Fibroblast of villous mesenchyme (primary cell): Measurements from ENCODE around the gene VSIR. TPM values are rescaled to one million over a fixed set of nuclear protein-coding genes. Genes with fewer than 3 reads are reported as not detected.

Source experiments
- DNase-seq: peaks from one replicate; pipeline ENCODE4 v3.0.0-alpha.2; 2010; ENCODE audit warnings: low read depth
- H3K4me3 ChIP-seq: 2 replicates; pipeline ENCODE4 v1.5.1; 2011; ENCODE audit warnings: low read depth, mild to moderate bottlenecking, low read length
- total RNA-seq: library from RNA; depleted of rRNA; stranded (reverse); fragments of >200 nt; gene quantifications from 2 replicates; pipeline ENCODE4 v1.2.3, GENCODE V29; 2012
- TF ChIP-seq, protein P1 (sequence below): IDR thresholded peaks from 2 replicates; pipeline ENCODE4 v1.5.1; 2012; ENCODE audit warnings: low read depth, mild to moderate bottlenecking, low read length; ENCODE audit not compliant: insufficient read depth

VSIR gene
- 26.1 and 57.4 TPM in 2 replicates for total RNA-seq

DNA sequence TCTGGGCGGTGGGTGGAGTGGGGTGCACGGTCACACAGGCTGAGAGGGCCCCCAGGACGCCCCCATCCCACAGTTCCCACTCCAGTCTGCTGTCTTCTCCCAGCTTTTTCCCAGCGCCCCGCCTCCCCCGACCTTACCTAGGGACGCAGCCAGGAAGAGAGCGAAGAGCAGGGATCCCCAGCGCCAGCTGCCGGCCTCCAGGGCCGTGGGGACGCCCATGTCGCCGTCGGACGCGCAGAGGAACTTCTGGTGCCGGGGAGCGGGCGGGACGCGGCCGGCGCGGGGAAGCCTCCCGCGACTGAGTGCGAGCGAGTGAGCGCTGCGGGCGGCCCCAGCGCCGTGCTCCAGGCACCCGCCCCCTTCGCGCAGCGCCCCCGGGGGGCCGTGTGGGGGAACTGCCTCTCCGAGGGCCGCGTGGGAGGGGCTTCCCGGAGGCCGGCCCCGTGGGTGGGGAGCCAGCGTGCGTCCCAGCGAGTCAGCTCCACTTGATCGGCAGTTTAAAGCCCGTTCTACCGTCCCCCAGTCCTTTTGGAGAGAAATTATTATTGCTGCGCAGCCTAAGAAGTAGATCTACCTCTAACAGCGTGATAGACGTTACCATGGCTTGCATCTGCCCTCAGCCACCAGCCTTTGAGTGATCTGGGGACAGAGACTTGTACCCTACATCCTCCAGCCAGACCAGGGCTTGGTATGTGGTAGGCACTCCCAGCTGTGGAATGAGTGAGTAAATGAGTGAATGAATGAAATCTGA, at the start of gene VSIR:
Gene VSIR (minus strand): TSS at position 300 of the 751 bp plus-strand sequence. CDS start 81 bp downstream, at position 219.
- peak within 1 kb of the TSS; percentile 80 for H3K4me3 ChIP-seq

DNA sequence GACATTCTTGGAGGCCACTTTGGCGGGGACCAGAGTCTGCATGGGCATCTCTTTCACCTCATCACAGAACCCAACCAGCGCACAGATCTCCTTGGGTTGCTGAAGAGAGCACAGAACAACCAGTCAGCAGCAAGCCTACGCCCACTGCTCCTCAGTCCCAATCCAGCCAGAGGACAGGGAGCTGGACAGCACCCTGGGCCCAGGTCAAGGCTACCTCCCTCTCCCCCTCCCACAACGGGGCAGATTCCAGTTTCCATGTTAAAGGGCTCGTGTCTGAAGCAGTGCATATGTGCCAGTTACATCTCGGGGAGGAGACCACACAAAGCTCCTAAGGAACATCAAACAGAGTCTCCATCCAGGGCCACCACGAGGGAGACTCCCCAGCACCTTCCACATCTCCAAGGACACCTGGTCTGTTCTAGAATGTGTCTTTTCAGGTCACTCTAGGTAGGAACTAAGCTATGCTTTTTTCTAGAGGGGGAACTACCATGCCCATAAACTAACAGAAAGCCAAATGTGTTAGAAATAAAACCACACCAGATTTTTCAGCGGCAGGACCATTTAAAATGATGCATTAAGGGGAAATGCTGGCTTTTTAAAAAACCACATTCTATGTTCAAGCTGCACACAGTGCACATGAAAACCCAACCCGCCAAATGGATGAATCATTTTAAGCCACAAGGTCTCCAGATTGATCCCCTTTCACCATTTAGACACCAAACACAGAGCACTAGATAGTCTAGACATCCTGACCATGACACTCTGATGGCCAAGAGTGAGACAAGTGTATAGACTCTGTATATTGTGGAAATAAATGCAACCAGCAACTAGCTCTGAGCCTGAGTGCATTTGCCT, 48.8 kb upstream of the VSIR start:
- no peak overlapping the region for H3K4me3 ChIP-seq
- DNase-seq: no peak

More for the DNA sequence above, at the start of gene VSIR:
- TF ChIP-seq, protein P1, sequence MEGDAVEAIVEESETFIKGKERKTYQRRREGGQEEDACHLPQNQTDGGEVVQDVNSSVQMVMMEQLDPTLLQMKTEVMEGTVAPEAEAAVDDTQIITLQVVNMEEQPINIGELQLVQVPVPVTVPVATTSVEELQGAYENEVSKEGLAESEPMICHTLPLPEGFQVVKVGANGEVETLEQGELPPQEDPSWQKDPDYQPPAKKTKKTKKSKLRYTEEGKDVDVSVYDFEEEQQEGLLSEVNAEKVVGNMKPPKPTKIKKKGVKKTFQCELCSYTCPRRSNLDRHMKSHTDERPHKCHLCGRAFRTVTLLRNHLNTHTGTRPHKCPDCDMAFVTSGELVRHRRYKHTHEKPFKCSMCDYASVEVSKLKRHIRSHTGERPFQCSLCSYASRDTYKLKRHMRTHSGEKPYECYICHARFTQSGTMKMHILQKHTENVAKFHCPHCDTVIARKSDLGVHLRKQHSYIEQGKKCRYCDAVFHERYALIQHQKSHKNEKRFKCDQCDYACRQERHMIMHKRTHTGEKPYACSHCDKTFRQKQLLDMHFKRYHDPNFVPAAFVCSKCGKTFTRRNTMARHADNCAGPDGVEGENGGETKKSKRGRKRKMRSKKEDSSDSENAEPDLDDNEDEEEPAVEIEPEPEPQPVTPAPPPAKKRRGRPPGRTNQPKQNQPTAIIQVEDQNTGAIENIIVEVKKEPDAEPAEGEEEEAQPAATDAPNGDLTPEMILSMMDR: peak; percentile 83
- peak; percentile 81 for DNase-seq

DNA sequence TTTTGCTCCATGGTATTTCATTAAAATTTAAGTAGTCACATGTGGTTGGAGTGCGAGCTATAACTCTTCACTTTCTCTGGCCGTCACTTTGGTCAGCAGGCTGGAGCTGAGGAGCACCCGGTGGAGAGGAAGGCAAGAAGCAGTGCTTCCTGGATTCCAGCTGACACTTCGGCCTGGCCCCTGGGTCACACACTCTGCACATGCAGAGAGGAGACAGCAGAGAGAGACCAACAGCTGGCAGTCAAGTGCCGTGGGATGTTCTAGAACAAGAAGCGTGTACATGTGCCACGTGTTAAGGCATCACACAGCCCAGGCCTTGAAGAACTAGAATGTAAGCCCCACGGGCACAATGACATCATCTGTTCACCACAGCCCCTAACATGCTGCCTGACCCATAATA, 47.6 kb upstream of the VSIR start:
- no peak overlapping the region for H3K4me3 ChIP-seq
- TF ChIP-seq, protein P1: no peak
- DNase-seq: no peak

More for the DNA sequence above, 48.8 kb upstream of the VSIR start:
- TF ChIP-seq, protein P1: no peak

DNA sequence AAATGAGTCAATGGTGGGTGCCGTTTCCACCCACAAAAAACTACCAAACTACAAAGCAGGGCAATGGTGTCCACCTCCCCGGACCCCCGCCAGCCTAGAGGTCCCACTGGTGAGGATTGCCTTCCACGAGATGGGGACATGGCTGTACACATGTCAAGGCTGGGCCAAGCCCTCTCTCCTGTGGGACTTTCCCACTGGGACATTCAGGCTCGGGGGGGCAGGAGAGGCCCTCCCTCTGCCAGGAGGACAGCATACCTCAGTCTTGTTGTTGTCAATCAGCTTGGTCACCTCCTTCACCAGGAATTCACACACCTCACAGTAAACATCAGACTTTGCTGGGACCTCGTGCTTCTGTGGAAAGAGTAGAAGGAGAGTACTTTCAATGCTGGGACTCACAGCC, 46.7 kb upstream of the VSIR start:
- no peak overlapping the region for H3K4me3 ChIP-seq
- no peak for DNase-seq
- TF ChIP-seq, protein P1: no peak

DNA sequence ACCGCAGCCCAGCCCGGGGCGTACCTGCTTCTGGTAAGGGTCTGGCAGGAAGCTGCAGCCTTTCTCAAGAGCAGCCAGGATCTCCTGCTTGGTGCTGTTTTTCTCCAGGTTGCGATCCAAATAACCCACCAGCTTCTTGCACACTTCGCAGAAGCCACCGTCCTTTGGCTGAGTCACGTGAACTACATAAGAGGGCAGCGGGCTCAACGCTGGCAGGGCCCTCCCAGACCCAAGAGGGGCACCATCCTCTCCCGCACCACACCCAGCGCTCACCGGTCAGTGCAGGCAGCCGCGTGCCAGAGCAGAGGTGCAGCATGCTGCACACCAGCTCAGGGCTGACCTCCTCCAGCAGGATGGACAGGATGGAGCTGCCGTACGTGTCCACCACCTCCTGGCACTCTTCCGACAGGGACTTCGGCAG, 46.1 kb upstream of the VSIR start:
- no peak for DNase-seq

GRCh38 chr10:71818674-71819260, 45.4 kb upstream of the VSIR start:
- H3K4me3 ChIP-seq: no peak overlapping the region
- TF ChIP-seq, protein P1: no peak
- DNase-seq: no peak

More for the DNA sequence above, 46.1 kb upstream of the VSIR start:
- TF ChIP-seq, protein P1: no peak
- H3K4me3 ChIP-seq: no peak overlapping the region
